Inflammatory macrophage treated with lipopolysaccharide for 4 hours (primary cell): Measurements from ENCODE around the gene MEIOSIN.

Source experiments
- DNase-seq: peaks from one replicate; pipeline ENCODE4 v3.0.0-alpha.2; 2020

The MEIOSIN gene

GRCh38 chr19:45766296-45766868 lies 33.1 kb downstream of the MEIOSIN start:
- no peak for DNase-seq

GRCh38 chr19:45766869-45767346 lies 33.7 kb downstream of the MEIOSIN start:
- no peak for DNase-seq

DNA sequence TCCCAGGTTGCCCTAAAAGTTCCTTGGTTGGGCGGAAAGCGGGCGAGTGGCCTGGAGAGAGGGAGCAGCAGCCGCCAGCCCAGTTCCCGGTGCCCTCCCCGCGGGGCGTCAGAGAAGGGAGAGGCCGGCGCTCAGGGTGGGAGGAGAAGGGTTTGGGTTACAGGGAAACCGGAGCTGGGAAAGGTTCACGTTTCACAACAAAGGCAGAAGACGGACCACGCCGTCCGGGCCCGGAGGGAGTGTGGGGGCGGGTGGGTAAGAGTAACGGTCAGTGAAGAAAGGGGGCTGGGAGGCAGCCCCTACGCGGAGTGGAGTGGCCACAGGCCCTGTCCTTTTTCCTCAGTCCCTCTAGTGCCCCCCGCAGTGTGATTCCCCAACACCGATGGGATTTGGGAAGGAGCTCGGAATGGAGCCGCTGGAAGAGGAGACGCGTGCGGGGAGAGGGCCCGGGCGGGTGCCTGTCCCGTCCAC lies 34.2 kb downstream of the MEIOSIN start:
- no peak for DNase-seq

- DNase-seq: peak; percentile 14
These were observed 34.8 kb downstream of the MEIOSIN start for GRCh38 chr19:45767881-45768654.

DNA sequence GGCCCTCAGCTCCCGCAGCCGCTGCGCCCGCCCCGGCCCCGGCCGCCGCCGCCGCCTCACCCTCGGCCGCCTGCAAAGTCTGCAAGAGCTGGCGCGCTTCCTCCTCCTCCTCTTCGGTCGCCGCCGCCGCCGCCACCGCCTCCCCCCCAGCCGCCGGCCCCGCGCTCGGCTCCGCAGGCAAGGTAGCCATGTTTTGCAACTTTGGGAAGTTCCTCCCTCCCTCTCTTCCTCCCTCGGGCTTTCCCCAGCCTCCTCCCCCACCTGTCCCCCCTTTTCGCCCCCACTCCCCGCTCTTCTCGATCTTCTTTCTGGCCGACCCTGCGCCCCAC lies 35.4 kb downstream of the MEIOSIN start:
- DNase-seq: peak; percentile 51

GRCh38 chr19:45768984-45769782 lies 35.9 kb downstream of the MEIOSIN start, which contains the start of gene SIX5:
Gene SIX5, minus strand, starts transcription at chr19:45769252. Its CDS starts 408 bp downstream, at chr19:45768844.
- peak; percentile 95 for DNase-seq

DNA sequence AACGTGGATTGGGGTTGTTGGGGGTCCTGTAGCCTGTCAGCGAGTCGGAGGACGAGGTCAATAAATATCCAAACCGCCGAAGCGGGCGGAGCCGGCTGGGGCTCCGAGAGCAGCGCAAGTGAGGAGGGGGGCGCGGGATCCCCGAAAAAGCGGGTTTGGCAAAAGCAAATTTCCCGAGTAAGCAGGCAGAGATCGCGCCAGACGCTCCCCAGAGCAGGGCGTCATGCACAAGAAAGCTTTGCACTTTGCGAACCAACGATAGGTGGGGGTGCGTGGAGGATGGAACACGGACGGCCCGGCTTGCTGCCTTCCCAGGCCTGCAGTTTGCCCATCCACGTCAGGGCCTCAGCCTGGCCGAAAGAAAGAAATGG lies 36.6 kb downstream of the MEIOSIN start:
- DNase-seq: peak; percentile 22

GRCh38 chr19:45770192-45771101 lies 37.2 kb downstream of the MEIOSIN start:
- DNase-seq: peak; percentile 85

DNA sequence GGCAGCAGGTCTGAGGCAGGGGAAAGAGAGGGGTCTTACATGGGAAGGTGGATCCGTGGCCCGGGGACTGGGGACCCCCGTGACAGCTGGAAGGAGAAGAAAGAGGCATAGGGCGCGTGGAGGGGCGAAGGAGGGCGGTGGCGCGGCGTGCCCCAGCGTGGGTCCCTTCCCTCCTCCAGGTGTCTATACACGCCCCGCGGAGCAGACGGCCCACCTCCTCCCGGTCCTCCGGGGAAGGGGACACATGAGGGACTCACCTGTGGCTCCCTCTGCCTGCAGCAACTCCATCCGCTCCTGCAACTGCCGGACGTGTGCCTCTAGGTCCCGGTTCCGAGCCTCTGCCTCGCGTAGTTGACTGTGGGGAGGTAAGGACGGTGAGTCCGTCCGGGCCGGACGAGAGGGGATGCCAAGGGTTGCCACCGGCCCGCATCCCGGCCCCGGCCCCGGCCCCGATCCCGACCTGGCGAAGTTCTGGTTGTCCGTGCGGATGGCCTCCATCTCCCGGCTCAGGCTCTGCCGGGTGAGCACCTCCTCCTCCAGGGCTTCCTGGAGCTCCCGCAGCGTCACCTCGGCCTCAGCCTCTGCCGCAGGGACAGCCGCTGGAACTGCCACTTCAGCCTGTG lies 38.2 kb downstream of the MEIOSIN start:
- no peak for DNase-seq

GRCh38 chr19:45772130-45772840 lies 39.0 kb downstream of the MEIOSIN start:
- DNase-seq: no peak

- DNase-seq: no peak
These were observed 39.7 kb downstream of the MEIOSIN start for GRCh38 chr19:45772912-45773311.

- no peak for DNase-seq
These were observed 40.1 kb downstream of the MEIOSIN start for GRCh38 chr19:45773384-45773783.

- no peak for DNase-seq
These were observed 41.5 kb downstream of the MEIOSIN start for GRCh38 chr19:45774765-45775164.

GRCh38 chr19:45777395-45777961 lies 44.2 kb downstream of the MEIOSIN start:
- no peak for DNase-seq

DNA sequence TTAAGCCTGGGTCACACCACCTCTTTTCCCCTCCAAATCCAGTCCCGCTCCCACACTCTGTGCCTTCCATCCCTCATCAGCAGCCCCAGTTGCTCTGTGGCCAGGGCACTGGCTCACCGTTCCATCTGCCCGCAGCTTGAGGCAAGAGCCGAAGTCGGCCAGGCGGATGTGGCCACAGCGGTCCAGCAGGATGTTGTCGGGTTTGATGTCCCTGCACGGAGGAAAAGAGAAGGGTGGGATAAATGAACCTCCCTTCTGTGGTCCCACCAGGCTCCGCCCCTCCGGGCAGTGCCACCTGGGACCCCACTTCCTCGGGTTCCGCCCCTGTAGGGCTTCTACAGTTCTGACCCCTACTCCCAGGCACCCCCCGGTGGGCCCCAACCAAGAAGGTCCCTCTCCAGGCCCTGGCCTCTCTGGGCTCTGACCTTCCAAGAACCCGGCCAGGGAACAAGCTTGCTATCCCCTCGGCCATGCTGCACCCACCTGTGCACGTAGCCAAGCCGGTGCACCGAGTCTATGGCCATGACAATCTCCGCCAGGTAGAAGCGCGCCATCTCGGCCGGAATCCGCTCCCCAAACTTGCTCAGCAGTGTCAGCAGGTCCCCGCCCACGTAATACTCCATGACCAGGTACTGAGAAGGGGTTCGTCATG lies 44.9 kb downstream of the MEIOSIN start:
- DNase-seq: no peak

GRCh38 chr19:45779231-45780145 lies 46.2 kb downstream of the MEIOSIN start:
- DNase-seq: peak; percentile 73

- DNase-seq: no peak
These were observed 46.9 kb downstream of the MEIOSIN start for GRCh38 chr19:45780146-45780447.

DNA sequence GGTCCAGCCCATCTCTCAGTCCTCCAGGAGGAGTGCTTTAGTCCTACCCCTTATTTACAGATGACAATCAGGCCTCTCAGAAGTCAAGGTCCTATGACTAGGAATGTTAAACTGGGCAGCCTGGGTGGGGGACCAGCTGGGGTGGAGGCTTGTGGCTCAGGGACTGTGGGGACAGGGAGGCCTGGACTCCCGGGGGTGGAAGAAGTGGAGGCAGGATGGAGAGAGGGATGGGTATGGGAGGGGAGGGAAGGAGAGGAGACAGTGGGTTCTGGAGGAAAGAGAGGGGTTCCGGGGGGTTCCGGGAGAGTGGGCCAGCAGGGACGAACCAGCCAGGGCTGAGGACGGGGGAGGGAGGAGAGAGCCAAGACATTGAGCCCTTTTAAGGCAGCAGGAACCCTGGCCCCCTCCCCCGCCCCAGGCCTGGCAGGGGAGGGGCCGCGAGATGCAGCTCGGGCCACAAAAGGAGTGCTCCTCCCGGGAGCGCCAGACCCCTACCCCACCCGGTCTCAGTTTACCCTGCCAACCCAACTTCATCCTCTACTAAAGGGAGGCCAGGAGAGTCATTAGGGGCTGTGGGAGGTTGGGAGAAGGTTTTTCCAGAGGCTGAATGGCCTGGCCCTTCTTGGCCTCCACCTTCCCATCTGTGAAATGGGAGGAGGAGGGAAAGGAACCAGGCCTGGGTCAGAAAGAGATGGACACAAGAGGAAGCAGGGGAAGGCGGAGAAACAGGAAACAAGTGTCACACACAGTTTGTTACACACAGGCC lies 47.4 kb downstream of the MEIOSIN start:
- DNase-seq: peak; percentile 31
